GM21360 (cell line): ENCODE data around the gene APOL2.
"Not testable (repeated sequence)": the region's sequence is repeated elsewhere in the genome, so short reads cannot be mapped to it uniquely, and the experiment has no call there.

ENCODE experiments used
- ATAC-seq: cut with Tn5 transposase; IDR thresholded peaks from one replicate; pipeline ENCODE4 v1.9.1; 2021; ENCODE audit warnings: mild to moderate bottlenecking, moderate library complexity; ENCODE audit not compliant: unreplicated experiment

Gene APOL2

GRCh38 chr22:36263886-36264664, 24.7 kb upstream of the APOL2 start:
- not testable (repeated sequence) for ATAC-seq

- ATAC-seq, result not testable (repeated sequence)
Measured at GRCh38 chr22:36263216-36263673, 23.9 kb upstream of the APOL2 start.

GRCh38 chr22:36262307-36262706, 23.0 kb upstream of the APOL2 start:
- not testable (repeated sequence) for ATAC-seq

- ATAC-seq, result not testable (repeated sequence)
Measured at GRCh38 chr22:36261675-36262074, 22.3 kb upstream of the APOL2 start.

- no peak for ATAC-seq
Measured at GRCh38 chr22:36259615-36260300, 20.4 kb upstream of the APOL2 start.

- ATAC-seq, result no peak
Measured at GRCh38 chr22:36258701-36259614, 19.6 kb upstream of the APOL2 start.

- no peak for ATAC-seq
Measured at GRCh38 chr22:36257948-36258670, 18.8 kb upstream of the APOL2 start.

GRCh38 chr22:36257308-36257707, 18.0 kb upstream of the APOL2 start:
- ATAC-seq, result no peak

- ATAC-seq, result no peak
Measured at GRCh38 chr22:36256478-36256877, 17.2 kb upstream of the APOL2 start.

- not testable (repeated sequence) for ATAC-seq
Measured at GRCh38 chr22:36255572-36255971, 16.2 kb upstream of the APOL2 start.

- no peak for ATAC-seq
Measured at GRCh38 chr22:36253523-36254490, 14.5 kb upstream of the APOL2 start.

- no peak for ATAC-seq
Measured at GRCh38 chr22:36252754-36253522, 13.6 kb upstream of the APOL2 start, which contains the start of gene APOL1. Gene APOL1, plus strand, starts transcription at chr22:36253133. Its CDS starts 1,823 bp downstream, at chr22:36254956.

GRCh38 chr22:36251979-36252608, 12.8 kb upstream of the APOL2 start:
- ATAC-seq, result not testable (repeated sequence)

- not testable (repeated sequence) for ATAC-seq
Measured at GRCh38 chr22:36250292-36250960, 11.1 kb upstream of the APOL2 start.

- ATAC-seq, result no peak
Measured at GRCh38 chr22:36249160-36249559, 9.8 kb upstream of the APOL2 start.

- no peak for ATAC-seq
Measured at GRCh38 chr22:36247955-36248354, 8.6 kb upstream of the APOL2 start.

- no peak for ATAC-seq
Measured at GRCh38 chr22:36246718-36247117, 7.4 kb upstream of the APOL2 start.
